HL-60 (cell line): ENCODE results near the gene RHBDF2.

Experiments
- TF ChIP-seq, protein P1 (sequence below): IDR thresholded peaks from 2 replicates; pipeline ENCODE4 v1.6.1; 2012; ENCODE audit warnings: low read depth; ENCODE audit not compliant: insufficient replicate concordance
- TF ChIP-seq, protein P2 (sequence below): IDR thresholded peaks from one replicate; pipeline ENCODE4 v1.5.1; 2011; ENCODE audit warnings: low read length, control low read depth, inconsistent platforms; ENCODE audit not compliant: insufficient read depth

DNA sequence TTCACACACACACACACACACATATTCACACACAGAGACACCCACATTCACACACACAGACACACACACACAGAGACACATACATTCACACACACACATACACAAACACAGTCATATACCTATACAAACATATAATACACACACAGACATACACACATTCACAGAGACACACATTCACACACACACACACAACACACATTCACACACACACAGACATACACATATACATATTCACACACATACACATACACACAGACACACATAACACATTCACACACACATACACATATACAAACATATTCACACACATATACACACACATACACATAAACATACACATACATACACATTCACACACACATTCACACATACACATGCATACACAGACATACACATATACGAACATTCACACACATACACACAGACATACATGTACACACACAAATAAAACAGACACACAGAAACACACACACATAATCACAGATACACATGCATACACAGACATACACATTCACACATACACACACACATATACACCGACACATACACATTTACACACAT is 46.5 kb upstream of the RHBDF2 start:
- TF ChIP-seq, protein P1, sequence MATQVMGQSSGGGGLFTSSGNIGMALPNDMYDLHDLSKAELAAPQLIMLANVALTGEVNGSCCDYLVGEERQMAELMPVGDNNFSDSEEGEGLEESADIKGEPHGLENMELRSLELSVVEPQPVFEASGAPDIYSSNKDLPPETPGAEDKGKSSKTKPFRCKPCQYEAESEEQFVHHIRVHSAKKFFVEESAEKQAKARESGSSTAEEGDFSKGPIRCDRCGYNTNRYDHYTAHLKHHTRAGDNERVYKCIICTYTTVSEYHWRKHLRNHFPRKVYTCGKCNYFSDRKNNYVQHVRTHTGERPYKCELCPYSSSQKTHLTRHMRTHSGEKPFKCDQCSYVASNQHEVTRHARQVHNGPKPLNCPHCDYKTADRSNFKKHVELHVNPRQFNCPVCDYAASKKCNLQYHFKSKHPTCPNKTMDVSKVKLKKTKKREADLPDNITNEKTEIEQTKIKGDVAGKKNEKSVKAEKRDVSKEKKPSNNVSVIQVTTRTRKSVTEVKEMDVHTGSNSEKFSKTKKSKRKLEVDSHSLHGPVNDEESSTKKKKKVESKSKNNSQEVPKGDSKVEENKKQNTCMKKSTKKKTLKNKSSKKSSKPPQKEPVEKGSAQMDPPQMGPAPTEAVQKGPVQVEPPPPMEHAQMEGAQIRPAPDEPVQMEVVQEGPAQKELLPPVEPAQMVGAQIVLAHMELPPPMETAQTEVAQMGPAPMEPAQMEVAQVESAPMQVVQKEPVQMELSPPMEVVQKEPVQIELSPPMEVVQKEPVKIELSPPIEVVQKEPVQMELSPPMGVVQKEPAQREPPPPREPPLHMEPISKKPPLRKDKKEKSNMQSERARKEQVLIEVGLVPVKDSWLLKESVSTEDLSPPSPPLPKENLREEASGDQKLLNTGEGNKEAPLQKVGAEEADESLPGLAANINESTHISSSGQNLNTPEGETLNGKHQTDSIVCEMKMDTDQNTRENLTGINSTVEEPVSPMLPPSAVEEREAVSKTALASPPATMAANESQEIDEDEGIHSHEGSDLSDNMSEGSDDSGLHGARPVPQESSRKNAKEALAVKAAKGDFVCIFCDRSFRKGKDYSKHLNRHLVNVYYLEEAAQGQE, result no peak
- TF ChIP-seq, protein P2, sequence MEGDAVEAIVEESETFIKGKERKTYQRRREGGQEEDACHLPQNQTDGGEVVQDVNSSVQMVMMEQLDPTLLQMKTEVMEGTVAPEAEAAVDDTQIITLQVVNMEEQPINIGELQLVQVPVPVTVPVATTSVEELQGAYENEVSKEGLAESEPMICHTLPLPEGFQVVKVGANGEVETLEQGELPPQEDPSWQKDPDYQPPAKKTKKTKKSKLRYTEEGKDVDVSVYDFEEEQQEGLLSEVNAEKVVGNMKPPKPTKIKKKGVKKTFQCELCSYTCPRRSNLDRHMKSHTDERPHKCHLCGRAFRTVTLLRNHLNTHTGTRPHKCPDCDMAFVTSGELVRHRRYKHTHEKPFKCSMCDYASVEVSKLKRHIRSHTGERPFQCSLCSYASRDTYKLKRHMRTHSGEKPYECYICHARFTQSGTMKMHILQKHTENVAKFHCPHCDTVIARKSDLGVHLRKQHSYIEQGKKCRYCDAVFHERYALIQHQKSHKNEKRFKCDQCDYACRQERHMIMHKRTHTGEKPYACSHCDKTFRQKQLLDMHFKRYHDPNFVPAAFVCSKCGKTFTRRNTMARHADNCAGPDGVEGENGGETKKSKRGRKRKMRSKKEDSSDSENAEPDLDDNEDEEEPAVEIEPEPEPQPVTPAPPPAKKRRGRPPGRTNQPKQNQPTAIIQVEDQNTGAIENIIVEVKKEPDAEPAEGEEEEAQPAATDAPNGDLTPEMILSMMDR, result no peak
